ENCODE measurements around the gene ASPRV1.

ASPRV1 gene

DNA sequence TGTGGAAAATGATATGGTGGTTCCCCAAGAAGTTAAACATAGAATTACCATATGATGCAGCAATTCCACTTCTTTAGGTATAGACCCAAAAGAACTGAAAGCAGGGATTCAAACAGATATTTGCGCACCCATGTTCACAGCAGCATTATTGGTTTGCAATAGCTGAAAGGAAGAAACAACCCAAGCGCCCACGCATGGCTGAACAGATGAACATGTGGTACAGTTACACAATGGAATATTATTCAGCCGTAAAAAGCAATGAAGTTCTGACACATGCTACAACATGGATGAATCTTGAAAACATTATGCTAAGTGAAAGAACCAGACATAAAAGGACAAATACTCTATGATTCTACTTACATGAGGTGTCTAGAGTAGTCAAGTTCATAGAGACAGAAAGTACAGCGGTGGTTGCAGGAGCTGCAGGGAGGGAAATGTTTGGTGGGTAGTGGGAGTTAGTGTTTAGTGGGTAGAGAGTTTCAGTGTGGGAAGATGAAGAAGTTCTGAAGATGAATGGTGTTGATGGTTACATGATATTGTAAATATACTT, 26.7 kb upstream of the ASPRV1 start:
- no peak for DNase-seq

- DNase-seq = no peak
These were observed 25.3 kb upstream of the ASPRV1 start for GRCh38 chr2:69986691-69987090.

- DNase-seq = no peak
These were observed 24.3 kb upstream of the ASPRV1 start for GRCh38 chr2:69985688-69986087.

- DNase-seq = no peak
These were observed 23.8 kb upstream of the ASPRV1 start for GRCh38 chr2:69985216-69985615.

- DNase-seq = no peak
These were observed 22.0 kb upstream of the ASPRV1 start for GRCh38 chr2:69983392-69983966.

- no peak for DNase-seq
These were observed 18.7 kb upstream of the ASPRV1 start for GRCh38 chr2:69979902-69980807.

- DNase-seq = no peak
These were observed 16.6 kb upstream of the ASPRV1 start for GRCh38 chr2:69977906-69978482.

DNA sequence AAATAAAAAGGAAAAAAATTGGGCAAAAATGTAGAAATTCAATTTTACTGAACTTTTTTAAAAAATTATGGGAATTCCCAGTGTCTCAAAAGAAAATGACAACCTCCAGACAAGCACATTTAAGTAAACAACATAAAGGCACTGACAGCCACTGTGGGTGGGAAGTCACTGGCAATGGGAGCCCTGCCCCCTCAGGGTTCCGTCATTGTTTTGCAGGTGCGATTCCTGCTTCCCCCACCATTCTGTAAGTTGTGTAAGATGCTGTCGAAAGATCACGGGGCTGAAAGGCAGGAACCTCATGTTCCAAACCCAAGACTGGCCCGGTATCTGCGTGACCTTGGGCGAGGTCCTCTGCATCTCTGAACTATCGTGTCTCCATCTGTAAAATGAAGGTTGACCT, 15.8 kb upstream of the ASPRV1 start:
- no peak for DNase-seq

DNA sequence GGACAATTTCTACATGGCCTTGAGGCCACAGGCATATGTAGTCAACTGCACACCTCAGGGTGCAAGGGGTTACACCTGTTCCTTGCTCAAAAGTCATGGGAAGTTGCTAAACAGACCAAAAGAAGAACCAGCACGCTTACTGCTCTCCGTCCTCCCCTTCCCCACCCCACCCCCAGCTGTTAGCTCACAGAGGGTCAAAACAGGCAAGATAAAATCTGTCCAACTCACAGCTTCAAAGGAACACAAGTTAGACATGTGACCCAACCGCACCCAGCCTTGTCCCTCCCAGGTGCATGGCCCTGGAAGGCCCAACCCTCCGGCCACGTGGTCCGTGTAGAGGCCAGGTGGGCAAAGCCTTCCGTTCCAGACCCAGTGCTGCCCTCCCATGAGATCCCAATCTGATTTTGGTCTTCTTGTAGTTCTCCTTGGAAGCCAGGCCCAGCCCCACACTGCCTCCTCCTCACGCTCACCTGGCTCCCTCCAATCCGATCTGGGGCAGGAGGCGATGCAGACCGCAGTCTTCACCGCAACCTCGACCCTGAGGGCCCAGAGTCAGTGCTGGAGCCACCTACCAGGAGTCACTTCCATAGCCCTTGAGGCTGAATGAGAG, 14.5 kb upstream of the ASPRV1 start:
- no peak for DNase-seq

DNA sequence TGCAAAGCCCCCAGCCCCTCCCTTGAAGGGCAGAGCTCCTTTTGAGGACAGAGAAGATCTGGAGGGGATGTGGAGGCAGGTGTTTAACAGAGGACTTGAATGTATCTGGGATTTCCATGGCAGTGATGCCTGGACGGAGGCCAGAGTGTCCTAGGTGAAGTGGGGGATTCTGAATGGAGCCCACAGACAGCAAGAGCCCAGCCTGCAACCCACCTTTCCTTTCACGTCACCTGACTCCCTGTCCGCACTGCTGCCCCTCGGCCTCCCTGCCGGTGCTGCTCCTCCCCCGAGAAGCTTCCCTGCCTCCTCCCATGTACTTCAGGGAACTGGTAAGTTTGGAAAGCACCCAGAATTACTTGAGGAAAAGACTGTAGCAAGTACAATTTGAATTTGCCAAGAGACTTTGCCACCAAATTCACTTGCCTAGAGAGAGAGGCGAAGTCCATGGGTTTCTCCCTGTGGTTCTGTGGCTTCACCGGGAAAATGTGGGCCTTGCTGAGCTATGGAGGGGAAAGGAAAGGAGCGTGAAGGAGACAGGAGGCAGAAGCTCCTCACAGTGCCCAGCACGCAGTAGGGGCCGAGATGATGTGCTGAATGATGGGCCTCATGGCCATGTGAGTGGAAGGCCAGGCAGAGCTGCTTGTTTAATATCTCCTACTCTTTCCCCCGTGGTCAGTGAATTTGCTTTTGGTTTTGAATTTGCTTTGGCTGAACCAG, 13.9 kb upstream of the ASPRV1 start:
- DNase-seq = no peak

DNA sequence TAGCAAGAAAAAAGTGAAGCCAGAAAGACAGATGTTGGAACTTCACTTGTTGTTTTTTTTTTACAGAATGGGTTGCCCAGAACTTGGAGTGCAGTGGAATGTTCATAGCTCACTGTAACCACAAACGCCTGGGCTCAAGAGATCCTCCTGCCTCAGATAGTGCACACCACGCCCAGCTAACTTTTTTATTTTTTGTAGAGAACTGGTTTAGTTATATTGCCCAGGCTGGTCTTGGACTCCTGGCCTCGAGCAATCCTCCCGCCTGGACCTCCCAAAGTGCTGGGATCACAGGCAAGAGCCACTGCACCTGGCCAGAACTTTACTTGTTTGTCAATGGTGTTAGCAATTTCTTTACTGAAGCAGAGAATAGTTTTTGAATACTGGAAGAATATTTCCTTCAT, 11.9 kb upstream of the ASPRV1 start:
- DNase-seq = no peak

GRCh38 chr2:69972822-69973221, 11.4 kb upstream of the ASPRV1 start:
- no peak for DNase-seq

- no peak for DNase-seq
These were observed 8.6 kb upstream of the ASPRV1 start for GRCh38 chr2:69969991-69970390.

DNA sequence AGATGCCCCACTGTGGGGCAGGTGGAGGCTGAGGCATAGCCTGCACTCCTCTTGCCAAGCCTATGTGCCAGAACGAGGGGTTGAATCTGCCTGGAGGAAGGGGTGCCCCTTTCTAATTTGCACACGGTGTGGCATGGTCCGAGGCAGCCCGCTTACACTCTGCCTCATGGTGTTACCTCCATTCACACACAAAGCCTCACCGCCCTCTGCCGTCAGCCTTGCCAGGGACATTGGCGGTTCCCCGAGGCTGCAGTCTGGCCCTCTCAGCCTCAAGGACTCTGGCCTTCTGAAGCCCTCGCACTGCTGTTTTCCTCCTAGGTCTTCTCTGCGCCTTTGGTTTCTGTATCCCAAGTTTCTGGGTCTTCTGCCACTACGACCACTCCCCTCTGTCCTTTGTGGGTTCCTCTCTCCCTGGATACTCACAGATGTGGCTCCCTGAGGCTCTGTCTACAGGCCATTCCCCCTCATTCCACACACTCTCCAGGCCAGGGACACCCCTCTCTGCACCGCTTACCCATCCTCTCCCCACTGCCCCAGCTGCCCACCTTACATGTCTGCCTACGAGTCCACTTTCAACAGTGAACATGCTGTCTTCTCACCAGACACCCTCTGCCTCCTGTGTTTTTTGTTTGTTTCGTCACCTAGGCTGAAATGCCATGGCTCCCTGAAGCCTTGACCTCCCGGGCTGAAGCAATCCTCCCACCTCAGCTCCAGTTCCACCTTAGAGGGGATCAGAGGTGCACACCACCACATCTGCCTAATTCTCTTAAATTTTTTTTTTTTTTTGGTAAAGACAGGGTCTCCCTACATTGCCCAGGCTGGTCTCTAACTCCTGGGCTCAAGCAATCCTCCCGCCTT, 7.9 kb upstream of the ASPRV1 start:
- no peak for DNase-seq

DNA sequence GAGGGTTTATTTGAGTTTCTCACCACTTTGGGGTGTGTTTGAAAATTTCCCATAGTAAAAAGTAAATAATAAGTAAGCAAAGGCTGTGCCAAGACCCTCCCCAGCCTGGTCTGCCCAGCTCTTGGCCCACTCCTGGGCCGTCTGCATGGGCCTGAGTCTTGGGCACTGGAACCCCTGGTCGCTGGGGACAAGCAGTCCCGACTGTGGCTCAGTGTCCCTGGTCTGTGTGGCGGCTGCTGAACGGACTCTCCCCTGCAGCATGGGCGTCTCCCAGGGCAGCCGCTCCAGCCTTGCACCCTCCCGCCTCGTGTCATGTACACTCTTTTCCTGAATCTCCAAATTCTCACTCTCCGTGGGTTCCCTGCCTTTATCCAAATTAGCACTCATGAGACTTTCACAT, 7.2 kb upstream of the ASPRV1 start:
- DNase-seq = no peak

DNA sequence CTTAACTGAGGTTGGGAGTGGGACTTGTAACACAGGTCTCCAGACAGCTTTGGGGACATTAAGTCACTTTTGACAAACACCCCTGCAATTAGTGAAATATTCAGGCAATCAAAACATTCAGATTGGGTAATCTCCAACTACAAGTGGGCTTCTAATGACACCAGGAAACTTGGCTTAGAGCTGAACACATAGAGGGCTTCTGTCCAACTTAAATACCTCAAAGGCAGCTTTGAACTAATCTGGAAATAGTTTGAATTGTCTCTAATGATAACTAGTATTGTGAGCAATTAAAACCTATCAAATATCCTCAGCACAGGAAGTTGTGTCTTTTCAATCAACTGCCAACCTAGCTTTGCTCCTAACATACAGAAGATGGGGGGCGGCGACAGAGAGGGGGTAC, 5.1 kb upstream of the ASPRV1 start:
- no peak for DNase-seq

DNA sequence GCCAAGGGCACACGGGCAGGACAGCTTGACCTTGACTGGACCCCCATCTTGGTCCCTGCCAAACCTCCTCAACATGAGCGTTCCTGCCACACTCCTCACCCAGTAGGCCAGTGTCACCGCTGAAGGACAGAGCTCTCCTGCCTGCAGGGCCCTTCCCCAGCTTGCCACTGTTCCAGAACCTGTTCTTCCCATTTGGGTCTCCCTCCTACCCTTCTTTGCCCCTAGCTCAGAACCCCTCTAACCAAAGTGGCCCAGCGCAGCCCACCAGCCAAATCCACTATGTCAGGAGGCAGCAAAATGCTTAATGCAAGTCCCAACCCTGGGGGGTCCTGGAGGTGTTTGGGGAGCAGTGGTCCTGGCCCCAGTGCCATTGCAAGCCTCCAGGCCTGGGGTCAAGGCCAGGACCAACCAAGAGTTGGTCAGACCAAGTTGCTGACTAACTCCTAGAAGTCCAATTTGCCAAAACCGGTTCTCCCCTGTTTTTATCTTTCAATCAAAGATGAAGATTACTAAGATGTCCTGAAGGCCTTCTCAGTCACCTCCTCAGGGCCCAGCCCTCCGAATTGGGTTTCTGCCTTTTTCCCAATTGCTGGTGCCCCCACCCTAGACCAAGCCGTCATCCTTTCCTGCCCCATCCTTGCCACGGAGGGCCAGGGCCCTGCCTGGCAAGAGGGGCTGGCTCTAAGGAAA, 4.5 kb upstream of the ASPRV1 start:
- no peak for DNase-seq

DNA sequence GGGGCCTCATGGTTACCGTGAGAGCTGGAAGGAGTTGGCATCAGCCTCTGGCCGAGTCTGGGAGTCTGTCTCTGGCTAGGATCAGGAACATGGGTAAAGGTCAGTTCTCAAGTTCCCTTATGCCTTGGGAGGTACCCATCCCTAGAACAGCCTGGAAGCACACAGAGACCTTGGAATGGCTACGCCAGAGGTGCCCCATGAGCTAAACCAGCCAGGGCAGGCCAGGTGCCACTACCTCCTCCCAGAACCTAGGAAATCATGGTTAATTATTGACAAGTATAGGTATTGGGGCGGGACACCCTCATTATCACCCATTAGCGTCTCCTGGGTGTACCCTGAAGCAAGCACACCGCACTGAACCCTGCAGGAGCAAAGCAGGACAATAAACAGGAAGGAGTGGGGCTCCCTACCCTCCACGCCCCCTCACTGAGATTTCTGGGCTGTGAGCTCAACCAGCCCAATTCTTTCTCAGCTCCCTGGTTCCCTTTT, 3.0 kb upstream of the ASPRV1 start:
- DNase-seq = no peak

GRCh38 chr2:69962986-69963730, 1.7 kb upstream of the ASPRV1 start:
- DNase-seq = no peak

- DNase-seq = no peak
These were observed 610 bp downstream of the ASPRV1 start for GRCh38 chr2:69960821-69961220.

Data from NCI-H524 treated with DMSO at 0.1 percent for 48 hours (cell line).